Measurements from ENCODE around the gene PPP3CA.

The PPP3CA gene

DNA sequence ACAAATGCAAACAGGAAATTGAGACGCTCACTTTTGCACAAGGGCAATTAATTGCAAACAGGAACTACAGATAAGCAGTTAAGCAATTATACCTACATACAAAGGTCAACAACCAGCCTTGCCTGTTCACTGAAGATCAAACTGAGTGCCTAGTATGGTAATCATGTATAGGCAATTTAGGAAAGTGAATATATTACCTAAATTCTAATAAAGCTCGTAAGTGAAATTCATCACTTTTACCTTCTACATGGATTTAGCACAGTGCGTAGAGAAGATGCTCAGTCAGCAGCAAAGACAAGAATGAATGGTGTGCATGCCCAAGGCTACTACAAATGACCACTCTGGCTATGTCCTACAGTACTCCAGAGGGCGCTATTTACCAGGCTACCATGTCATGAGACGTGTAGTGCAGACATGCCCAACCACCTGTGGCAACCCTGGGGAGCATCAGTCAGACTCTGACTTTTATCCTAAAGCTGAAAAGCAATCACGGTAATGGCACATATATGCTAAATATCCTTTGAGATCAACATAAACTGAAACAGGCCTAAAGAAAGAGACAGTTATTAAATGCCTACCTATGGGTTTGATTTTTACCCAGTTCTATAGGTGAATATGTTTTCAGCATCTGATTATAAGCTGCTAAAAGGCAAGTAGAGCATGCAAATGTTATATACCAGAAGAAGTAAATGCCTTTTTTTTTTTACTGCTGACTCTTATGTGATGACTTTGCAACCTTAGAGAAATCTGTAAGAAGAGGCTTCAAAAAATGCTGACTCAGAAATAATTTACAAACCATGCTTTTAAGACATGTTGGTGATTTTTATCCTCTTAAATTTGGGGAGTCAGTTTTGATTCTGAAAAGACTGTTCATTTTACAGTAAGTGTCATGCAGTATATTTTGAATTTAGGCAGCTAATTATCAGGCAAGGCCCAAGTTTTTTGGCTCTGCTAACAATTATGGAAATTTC, 178.0 kb downstream of the PPP3CA start:
- peak; percentile 77 for DNase-seq

DNA sequence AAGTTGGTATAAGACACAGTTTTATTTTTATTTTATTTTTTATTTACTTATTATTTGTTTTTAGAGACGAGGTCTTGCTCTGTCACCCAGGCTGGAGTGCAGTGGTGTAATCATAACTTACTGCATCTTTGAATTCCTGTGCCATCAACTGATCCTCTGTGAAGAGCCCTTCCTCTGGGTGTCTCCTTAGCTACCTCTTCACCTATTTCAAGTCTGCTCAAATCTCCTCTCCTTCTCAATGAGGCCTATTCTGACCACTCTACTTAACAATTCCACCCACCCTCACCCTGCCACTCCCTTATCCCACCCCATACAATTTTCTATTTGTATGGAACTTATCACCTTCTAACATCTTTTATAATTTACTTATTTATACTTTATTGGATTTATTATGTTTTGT, 183.4 kb downstream of the PPP3CA start:
- no peak for DNase-seq

DNA sequence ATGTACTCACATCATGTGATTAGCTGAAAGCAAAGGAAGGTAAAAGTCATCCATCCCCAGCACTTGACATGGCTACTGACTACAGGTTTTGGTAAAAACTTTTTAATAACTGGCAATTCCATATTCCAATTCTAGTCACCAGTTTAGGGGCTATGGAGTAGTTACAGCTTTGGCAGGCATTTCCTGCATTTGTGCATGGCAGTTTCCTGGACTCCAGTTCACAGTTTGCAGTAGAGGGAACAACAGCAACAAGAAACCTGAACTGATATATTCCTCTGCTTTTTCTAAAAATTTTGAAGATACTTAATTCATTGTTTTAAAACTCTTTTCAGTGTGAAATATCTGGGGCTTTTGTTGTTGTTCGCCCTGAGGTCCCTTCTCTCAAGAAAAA, 184.3 kb downstream of the PPP3CA start:
- no peak for DNase-seq

DNA sequence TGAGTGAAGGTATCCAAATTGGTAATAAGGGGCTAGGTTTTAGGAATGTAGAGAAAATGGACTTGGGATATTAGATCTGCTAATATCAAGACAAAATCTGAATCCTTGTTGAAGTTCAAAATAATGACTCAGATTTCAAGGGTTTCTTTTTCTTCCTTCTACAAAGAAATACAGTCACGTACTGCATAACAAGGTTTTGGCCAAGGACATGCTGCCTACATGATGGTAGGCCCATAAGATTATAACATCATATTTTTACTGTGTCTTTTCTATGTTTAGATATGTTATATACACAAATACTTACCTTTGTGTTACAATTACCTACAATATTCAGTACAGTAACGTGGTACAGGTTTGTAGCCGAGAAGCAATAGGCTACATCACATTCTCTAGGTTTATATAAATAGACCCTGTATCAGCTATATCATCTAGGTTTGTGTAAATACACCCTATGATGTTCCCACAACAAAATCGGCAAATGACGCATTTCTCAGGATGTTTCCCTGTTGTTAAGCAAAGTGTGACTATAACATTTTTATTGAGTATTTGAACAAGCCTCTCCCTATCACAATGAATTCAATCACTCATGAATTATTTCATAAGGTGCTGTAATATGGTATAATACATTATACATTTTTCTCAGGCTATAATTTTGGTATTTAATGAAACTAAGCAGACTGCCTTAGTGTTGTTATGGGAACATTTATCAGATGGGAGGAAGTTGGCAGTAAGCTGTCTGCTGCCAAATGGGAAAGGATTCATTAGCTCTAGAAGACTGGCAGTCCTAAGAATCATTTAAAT, 186.3 kb downstream of the PPP3CA start:
- DNase-seq: no peak

DNA sequence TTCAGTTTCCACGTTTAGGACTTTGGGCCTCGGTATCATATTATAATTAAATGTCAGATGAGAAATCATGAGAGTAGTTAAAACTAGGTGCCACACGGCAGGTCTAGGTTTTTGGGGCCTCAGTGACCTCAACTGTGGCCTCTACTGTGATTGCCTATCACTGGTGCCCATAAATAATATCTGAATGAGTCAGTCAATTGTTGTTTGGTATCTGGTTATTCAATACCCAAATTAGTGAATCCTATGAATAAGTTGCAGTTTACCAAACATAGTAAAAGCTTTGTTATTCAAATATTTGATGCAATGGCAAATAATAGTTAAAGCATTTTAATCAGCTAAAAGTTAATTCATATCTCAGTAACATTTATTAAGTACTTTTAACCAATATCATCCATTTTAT, 188.8 kb downstream of the PPP3CA start:
- DNase-seq: no peak

DNA sequence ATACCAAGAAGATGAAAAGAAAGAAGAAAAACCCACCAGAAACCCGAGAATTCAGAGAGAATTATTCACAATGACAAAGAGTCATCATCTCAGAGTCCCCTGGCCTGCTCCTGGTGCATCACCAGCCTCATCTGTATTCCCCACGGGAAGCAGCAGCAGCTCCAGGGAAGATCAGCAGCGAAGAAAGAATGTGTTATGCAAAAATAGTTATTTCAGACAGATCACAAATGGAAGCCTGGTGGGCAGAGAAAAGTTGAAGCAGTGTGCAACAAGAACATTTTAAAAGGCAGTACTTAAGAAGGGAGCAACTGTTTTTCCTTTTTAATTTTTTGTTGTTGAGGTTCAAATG, 189.2 kb downstream of the PPP3CA start:
- DNase-seq: no peak

DNA sequence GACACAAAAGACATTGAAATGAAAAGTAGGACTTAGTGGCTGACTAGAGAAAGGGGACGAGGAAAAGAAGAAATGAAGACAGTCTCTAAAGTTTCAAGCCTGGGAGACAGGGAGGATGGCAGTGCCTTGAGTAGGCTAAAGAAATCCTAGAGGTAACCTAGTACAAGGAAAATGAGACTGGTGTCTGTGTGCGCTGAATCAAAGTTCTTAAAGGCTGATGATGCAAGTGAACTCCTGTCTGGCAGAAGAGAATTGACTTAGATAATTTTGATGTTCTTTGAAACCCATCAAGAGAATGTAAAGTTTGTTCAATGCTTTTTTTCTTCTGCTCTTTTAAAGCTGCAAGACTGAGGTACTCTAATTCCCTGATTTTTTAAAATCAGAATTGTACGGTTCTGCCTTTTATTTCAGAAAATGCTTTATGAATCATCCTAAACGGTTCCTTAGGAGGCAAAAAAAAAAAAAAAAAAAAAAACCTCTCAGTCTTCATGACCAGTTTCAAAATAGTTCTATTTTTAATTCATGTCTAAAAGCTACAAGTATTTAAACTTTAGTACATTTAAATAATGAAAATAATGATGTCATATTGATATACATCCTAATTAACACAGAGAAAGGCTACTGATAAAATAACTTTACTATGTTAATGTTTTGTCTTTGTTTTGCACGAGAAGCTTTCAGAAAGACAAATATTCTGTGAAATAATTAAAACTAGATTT, 189.8 kb downstream of the PPP3CA start:
- no peak for DNase-seq

DNA sequence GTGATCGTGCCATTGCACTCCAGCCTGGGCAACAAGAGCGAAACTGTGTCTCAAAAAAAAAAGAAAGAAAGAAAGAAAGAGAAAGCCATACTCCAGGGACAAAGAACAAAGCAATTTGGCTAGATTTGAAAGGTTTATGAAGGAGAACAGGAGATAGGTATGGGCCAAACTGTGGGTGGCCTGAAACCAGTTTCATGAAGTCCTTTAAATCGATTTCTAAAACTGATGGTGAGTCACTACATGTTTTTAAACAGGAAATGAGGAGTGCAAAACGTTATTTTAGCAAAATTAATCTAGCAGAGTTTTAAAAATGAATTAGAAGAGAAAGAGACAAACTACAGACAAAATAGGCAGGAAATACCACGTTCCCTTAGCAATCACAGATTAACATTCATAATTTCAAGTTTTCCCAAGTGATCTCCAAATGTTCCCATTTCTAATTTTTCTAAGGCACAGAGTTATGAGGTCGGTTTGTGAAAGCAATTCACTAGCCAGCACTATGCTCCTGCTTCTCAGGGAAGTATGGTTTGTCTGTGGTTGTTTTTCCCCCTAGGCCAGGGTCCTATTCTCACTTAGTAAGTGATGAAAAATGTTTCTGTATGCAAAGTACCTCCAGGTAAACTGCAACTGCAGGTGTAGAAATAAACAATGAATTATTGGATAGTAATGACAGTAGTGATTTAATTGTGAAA, 190.6 kb downstream of the PPP3CA start:
- no peak for DNase-seq

DNA sequence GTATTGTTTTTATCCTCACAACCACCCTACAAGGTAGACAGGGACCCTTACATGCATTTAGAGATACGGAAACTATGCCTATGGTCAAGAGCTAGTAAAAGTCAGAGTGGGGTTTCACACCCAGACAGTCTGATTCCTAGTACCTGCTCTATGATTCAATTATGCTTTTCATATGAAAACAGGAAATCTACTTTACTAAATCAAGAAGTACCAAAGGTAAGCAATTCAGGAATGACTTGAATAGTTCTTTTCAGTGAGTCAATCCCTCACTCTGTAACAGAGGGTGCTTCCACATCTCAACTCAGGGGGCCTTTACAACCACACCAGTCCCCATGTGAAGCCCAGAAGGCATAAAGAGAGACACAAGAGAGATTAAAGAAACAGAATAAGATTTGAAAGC, 191.4 kb downstream of the PPP3CA start:
- DNase-seq: no peak

DNA sequence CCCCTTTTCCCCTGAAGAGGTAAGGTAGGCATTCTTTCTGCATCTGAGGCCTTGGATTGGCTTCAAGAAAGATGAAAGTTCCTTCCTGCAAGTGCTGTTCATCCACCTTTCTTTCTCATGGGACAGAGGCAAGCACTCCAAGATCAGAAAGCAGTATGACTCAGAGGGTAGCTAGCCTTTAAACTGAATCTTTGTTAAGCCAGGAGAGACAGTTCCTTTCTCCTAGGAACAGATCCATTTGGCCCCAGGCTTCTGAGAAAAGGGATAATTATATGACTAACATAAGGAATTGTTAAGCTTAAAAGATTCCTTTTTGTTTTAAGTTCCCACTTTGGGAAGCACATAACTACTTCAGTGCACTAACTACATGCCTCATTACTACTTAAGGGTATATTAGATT, 192.0 kb downstream of the PPP3CA start:
- no peak for DNase-seq

DNA sequence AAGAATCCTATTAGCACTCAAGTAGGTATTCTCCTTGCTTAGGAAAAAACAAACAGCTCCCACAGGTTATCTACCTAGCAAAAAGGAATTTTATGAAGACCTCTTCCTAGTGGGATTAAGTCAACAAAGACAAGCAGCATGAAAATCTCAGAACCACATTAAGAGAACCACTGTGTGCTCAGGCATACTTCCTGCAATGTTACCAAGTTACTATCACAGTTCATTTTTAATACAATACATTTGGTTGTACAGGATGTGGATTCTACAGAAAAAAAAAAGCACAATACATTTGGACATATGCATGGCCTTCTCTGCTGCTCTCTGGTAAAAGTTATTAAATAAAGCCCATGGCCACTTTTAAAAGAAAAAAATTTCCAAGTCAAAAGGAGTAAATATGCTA, 193.7 kb downstream of the PPP3CA start:
- no peak for DNase-seq

DNA sequence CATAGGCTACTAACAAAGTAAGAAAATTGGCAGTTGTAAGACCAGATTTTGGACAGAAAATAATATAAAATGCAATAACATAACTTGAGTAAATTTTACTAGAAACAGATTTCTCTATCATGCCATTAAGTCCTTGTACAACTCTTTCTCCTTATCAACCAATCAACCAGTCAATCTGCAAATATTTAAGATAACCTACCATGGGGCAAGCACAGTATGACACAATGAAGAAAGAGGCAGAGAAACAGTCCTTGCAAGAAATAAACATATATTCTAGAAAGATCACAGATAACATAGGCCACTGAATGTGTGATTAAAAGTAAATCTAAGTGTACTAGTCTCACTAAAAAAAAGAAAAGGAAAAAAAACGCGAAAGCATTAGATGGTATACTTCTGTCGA, 194.8 kb downstream of the PPP3CA start:
- no peak for DNase-seq

DNA sequence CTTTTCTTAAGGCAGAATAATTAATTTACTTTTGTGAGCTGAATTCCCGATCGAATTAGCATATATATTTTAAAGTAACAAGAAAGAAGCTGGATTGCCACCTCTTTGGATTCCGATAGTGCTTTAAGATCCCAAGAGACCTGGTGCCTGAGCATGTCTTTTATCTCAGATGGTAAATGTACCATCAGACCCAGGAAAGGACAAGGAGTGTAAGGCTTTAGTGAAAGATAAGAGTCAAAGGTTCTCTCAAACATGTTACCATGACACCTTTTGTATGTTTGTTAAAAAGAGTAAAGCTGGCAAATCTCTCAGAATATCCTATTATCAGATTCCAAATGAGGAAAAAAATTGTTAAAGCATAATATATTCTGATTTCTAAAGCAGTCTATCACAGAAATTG, 198.8 kb downstream of the PPP3CA start:
- no peak for DNase-seq

DNA sequence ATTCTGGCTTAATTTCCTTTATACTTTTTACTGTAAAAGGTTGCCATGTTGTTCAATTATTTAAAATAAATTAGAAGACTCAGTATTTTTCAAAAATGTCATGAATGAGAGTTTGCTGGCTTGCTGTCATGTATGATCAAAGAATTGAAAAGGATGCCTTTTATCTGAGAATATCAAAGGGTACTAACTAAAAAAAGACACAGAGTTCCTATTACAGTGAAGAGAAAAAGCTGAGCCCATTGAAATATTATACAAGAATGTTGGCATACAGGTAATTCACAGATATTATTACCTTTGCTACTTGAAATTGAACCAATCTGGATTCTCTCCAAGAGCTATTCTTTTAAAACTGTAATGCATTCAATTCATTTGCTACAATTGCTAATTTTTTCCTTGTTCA, 200.0 kb downstream of the PPP3CA start:
- DNase-seq: no peak

DNA sequence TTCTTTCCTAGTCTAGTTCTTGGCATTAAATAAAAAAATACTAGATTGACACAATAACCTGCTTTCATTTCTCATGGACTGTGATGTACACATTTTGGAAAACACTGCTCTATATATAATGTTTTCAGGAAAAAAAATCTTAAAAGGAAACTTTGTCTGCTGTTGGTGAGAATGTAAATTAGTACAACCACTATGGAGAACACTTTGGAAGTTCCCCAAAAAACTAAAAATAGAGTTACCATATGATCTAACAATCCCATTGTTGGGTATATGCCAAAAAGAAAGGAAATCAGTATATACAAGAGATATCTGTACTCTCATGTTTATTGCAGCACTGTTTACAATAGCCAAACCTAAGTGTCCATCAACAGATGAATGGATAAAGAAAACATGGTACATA, 202.3 kb downstream of the PPP3CA start:
- no peak for DNase-seq

DNA sequence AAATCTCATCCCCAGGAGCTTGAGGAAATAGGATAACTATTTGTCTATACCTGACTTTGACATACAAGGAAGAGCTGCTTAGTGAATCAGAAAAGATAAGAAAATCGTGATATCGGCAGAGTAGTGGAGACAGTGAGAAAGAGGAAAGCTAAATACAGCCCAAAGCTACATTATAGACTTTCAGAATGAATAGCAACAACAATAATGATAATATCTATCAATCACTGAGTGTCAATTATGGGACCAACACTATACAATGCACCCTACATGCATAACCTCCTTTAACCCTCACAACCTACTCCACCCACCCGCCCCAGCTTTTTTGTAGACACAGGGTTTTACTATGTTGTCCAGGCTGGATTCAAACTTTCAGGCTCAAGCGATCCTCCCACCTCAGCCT, 205.1 kb downstream of the PPP3CA start:
- DNase-seq: no peak

DNA sequence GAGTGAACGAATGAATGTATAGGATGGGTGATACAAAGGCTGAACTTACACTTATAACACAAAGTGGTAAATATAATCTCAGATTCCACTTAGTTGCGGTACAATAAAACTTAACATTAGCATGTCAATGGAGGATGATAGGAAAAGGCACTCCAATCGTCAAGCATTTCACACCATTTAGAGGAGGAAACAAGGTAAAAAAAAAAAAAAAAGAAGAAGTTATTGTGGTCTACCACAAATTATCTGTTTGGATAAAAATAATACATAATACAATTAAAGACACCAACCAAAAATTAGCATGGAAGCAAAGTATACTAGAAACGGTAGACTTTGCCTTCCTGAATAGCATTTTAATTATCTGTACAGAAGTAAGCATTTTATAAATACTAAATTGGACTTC, 205.5 kb downstream of the PPP3CA start:
- no peak for DNase-seq

DNA sequence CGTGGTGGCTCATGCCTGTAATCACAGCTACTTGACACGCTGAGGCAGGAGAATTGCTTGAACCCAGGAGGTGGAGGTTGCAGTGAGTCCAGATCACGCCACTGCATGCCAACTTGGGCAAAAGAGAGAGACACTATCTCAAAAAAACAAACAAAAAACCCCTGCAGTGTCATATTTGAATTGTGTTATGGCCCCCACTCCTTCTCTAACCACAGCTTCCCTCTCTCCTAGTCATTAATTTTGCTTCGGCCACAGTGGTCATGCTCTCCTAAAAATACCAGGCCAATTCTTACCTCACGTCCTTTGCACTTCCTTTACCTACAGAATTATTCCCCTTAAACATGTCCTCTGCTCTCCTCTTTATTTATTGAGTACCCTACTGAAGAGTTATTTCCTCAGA, 206.1 kb downstream of the PPP3CA start:
- no peak for DNase-seq

DNA sequence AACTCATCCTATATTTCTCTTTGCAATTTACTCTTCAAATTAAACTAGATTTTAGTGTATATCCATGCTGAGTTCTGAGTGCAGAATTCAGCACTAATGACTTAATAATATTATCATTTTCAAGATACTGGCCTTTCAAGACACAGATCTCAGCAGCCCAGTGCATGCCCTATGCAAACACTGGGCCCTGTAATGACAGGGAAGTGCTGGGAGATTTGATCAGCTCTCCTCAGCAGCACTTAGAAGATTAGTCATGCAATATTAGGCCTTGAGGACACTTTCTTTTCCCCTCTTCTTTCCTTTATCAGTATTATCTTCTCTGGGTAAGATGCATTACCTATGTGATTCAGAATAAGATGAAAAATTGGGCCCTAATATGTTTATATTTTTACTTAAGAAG, 207.1 kb downstream of the PPP3CA start:
- DNase-seq: no peak

DNA sequence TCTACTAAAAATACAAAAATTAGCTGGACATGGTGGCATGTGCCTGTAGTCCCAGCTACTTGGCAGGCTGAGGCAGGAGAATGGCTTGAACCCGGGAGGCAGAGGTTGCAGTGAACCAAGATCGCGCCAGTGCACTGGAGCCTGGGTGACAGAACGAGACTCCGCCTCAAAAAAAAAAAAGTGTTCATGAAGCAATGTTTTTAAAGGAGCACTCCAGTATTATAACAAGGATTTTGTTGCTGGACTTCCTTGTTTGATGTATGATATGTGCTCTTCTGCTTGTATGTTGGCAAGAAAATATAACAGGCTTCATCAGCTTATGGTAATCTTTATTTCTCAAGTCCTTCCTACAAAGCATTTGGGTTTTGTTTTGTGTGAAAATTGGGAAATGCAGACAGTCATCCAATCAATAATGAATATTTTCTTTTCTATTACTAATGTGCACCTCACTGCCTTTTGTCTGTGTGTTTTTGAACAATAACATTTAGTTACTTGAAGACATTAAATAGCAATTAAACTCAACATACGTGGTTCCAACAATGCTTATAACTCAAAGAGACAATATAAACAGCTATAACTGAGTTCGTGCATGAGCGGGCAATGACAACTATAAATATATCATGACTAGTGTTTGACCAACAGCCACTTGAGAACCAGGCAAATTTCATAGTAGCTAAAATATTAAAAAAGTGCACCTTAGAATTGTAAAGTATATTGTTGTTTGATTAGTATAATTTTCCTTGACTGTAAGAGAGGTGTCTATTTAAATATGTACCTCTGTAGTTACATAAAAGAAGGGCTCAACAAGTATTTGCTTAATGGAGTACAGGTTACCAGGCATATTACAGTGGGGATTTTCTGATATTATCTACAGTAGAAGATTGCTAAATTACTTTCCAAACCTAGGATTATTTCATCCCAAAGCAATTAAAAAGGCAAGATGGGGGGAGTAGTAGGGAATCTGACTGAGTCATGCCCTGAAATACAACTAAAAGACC, 210.7 kb downstream of the PPP3CA start:
- peak; percentile 79 for DNase-seq

DNA sequence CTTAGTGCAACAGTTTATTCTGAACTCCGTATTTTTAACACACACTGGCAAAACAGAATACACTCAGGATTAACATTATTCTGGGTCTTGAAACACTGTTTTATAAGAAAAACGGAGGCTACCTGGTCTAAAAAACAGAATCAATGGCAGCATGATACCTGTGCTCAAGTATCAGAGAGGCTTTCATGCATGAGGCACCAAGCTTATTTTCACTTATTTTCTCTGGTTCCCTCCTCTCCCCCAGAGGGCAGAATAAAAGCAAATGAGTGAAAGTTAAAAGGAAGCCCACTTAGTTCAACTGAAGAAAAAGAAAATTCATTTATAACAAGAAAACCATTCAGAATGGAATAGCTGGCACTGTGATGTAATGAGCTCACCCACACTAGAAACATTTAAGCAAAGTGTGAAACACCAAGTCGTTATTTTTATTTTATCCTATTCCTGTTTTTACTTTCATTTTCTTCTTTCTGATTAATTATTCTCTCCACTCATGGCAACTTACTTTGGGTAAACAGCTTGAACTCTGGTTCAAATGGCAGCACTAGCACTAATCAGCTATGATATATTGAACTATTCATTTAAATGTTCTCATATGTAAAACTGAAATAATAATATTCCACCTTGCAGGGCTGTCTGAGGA, 211.8 kb downstream of the PPP3CA start:
- DNase-seq: no peak

Measured in DMS153 (cell line).